ENCODE data around the gene LUC7L.
"Not testable (repeated sequence)": the region's sequence is repeated elsewhere in the genome, so short reads cannot be mapped to it uniquely, and the experiment has no call there.

The LUC7L gene

DNA sequence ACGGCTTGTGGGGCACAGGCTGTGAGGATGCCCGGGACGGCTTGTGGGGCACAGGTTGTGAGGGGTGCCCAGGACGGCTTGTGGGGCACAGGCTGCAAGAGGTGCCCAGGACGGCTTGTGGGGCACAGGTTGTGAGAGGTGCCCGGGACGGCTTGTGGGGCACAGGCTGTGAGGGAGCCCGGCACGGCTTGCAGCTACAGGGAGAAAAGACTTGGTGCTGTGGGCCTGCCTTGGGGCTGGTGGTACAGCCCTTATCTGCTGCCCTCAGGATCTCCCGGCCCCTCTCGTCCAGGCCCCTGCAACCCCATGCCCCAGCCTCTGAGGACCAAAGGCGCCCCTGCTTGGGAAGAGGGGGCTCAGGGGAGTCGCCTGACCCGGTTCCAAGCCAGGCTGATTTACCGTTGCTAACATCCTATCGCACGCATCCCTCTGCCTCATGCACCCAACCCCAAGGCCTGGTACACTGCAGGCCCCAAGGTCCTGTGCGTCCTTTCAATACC, 68.5 kb downstream of the LUC7L start:
- no peaks in the 10 kb centered on the region for H3K4me1 Mint-ChIP-seq
- H3K36me3 Mint-ChIP-seq (ENCODE audit: low read depth) = no peaks in the 10 kb centered on the region
- H3K27ac Mint-ChIP-seq = no peak overlapping the region
- TF ChIP-seq, protein P1, sequence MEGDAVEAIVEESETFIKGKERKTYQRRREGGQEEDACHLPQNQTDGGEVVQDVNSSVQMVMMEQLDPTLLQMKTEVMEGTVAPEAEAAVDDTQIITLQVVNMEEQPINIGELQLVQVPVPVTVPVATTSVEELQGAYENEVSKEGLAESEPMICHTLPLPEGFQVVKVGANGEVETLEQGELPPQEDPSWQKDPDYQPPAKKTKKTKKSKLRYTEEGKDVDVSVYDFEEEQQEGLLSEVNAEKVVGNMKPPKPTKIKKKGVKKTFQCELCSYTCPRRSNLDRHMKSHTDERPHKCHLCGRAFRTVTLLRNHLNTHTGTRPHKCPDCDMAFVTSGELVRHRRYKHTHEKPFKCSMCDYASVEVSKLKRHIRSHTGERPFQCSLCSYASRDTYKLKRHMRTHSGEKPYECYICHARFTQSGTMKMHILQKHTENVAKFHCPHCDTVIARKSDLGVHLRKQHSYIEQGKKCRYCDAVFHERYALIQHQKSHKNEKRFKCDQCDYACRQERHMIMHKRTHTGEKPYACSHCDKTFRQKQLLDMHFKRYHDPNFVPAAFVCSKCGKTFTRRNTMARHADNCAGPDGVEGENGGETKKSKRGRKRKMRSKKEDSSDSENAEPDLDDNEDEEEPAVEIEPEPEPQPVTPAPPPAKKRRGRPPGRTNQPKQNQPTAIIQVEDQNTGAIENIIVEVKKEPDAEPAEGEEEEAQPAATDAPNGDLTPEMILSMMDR (IDR thresholded peaks at IDR 0.05) = no peak
- peaks cover 3% of the 10 kb centered on the region for H3K9me3 Mint-ChIP-seq
- peaks cover 90% of the 10 kb centered on the region for H3K27me3 Mint-ChIP-seq (ENCODE audit: low read depth, poor library complexity)
- no peak for DNase-seq
- H3K4me3 Mint-ChIP-seq = no peak overlapping the region

DNA sequence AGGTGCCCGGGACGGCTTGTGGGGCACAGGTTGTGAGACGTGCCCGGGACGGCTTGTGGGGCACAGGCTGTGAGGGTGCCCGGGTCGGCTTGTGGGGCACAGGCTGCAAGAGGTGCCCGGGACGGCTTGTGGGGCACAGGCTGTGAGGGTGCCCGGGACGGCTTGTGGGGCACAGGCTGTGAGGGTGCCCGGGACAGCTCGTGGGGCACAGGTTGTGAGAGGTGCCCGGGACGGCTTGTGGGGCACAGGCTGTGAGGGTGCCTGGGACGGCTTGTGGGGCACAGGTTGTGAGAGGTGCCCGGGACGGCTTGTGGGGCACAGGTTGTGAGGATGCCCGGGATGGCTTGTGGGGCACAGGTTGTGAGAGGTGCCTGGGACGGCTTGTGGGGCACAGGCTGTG, 69.0 kb downstream of the LUC7L start:
- H3K36me3 Mint-ChIP-seq (ENCODE audit: low read depth); H3K27ac Mint-ChIP-seq; H3K4me1 Mint-ChIP-seq; DNase-seq; H3K9me3 Mint-ChIP-seq; H3K4me3 Mint-ChIP-seq: not testable (repeated sequence)
- peaks cover 90% of the 10 kb centered on the region for H3K27me3 Mint-ChIP-seq (ENCODE audit: low read depth, poor library complexity)

DNA sequence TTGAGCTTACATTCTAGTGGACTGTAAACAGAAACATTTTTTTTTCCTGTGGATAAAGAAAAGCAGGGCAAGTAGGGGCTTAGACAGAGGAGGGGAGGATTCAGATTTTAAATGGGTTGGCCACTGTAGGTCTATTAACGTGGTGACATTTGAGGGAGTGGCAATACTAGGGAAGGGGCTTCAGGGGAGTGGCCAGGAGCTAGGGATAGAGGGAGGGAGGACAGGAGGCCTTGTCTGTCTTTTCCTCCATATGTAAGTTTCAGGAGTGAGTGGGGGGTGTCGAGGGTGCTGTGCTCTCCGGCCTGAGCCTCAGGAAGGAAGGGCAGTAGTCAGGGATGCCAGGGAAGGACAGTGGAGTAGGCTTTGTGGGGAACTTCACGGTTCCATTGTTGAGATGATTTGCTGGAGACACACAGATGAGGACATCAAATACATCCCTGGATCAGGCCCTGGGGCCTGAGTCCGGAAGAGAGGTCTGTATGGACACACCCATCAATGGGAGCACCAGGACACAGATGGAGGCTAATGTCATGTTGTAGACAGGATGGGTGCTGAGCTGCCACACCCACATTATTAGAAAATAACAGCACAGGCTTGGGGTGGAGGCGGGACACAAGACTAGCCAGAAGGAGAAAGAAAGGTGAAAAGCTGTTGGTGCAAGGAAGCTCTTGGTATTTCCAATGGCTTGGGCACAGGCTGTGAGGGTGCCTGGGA, 70.0 kb downstream of the LUC7L start:
- peaks cover 8% of the 10 kb centered on the region for H3K4me1 Mint-ChIP-seq
- no peak overlapping the region for H3K4me3 Mint-ChIP-seq
- H3K27me3 Mint-ChIP-seq (ENCODE audit: low read depth, poor library complexity) = peaks cover 94% of the 10 kb centered on the region
- H3K9me3 Mint-ChIP-seq = peaks cover 12% of the 10 kb centered on the region
- H3K36me3 Mint-ChIP-seq (ENCODE audit: low read depth) = no peaks in the 10 kb centered on the region
- H3K27ac Mint-ChIP-seq = no peak overlapping the region
- TF ChIP-seq, protein P1 (IDR thresholded peaks at IDR 0.05) = no peak
- DNase-seq = no peak

DNA sequence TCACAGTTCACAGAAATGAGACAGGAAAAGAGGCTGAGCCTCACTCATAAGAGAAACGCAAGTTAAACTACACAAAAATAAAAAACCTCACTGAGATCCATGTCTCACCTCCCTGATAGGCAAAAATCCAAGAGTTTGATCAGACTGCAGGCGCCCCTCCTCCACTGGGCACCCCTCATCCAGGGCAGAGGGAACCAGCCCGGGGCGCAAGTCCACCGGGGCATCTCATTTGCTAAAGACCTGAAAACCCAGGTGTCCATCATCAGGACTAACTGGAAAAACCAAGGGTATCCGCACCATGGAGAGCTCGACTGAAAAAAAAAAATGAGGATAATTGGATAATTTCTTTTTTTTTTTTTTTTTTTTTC, 74.2 kb downstream of the LUC7L start:
- H3K4me1 Mint-ChIP-seq = peaks cover 10% of the 10 kb centered on the region
- no peaks in the 10 kb centered on the region for H3K36me3 Mint-ChIP-seq (ENCODE audit: low read depth)
- peak overlapping the region; percentile 79 for H3K4me3 Mint-ChIP-seq
- no peak for DNase-seq
- TF ChIP-seq, protein P1 (IDR thresholded peaks at IDR 0.05) = no peak
- peaks cover 12% of the 10 kb centered on the region for H3K9me3 Mint-ChIP-seq
- H3K27me3 Mint-ChIP-seq (ENCODE audit: low read depth, poor library complexity) = peaks cover 91% of the 10 kb centered on the region
- no peak overlapping the region for H3K27ac Mint-ChIP-seq

DNA sequence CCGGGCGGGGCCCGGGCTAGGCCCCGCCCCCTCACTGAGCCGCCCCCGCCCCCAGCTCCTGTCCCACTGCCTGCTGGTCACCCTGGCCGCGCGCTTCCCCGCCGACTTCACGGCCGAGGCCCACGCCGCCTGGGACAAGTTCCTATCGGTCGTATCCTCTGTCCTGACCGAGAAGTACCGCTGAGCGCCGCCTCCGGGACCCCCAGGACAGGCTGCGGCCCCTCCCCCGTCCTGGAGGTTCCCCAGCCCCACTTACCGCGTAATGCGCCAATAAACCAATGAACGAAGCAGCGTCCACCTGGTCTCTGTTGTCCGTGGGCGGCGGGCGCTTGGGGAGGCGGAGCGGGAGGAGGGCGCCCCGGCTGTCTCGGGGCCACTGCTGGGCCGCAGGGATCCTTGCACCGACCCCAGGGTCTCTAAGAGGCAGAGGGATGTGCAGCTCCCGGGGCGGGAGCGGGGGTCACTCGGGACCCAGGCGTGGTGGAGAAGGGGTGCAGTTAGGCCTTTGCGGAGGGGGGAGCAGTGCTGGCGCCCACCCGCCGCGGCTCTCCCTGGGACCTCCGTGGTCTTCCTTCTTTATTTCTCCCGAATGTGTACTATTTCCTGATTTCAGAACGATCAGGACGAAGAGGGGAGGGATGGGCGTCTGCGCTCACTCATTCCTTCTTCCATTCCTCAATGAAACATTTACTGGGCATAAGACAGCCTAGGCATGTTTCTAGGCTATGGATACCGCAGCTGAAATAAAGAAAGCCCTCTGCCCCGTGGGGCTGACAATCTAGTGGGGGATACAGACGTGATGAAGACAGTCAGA, 74.8 kb downstream of the LUC7L start:
- Mint-ChIP-seq H3K4me3 (peak overlapping the region; percentile 79), H3K4me1 (peaks cover 10% of the 10 kb centered on the region), H3K9me3 (peaks cover 12% of the 10 kb centered on the region), H3K27ac (no peak overlapping the region), H3K27me3 (ENCODE audit: low read depth, poor library complexity) (peaks cover 91% of the 10 kb centered on the region), H3K36me3 (ENCODE audit: low read depth) (no peaks in the 10 kb centered on the region)
- DNase-seq = peak; percentile 45
- TF ChIP-seq, protein P1 (IDR thresholded peaks at IDR 0.05) = no peak

DNA sequence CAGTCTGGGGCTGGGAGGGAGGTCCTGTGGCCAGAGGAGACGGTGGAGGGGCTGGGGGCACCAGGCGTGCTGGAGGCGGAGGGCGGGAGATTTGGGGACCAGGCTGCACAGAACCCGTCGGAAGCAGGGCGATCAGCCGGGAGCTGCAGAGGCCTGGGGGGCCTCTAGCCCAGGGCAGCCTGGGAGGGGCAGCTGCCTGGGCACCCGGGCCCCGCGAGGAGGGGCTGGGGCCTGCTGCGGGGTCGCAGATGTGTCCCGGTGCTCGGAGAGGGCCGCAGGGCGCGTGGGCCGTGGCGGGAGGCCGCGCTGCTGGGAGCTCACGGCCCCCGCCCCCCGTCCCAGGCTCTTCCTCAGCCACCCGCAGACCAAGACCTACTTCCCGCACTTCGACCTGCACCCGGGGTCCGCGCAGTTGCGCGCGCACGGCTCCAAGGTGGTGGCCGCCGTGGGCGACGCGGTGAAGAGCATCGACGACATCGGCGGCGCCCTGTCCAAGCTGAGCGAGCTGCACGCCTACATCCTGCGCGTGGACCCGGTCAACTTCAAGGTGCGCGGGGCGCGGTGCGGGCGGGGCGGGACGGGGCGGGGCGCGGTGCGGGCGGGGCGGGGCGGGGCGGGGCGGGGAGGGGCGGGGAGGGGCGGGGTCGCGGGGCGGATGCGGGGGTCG, 75.6 kb downstream of the LUC7L start:
- peaks cover 12% of the 10 kb centered on the region for H3K9me3 Mint-ChIP-seq
- H3K36me3 Mint-ChIP-seq (ENCODE audit: low read depth); H3K27ac Mint-ChIP-seq; DNase-seq; H3K4me3 Mint-ChIP-seq: not testable (repeated sequence)
- H3K4me1 Mint-ChIP-seq = peaks cover 14% of the 10 kb centered on the region
- H3K27me3 Mint-ChIP-seq (ENCODE audit: low read depth, poor library complexity) = peaks cover 91% of the 10 kb centered on the region

DNA sequence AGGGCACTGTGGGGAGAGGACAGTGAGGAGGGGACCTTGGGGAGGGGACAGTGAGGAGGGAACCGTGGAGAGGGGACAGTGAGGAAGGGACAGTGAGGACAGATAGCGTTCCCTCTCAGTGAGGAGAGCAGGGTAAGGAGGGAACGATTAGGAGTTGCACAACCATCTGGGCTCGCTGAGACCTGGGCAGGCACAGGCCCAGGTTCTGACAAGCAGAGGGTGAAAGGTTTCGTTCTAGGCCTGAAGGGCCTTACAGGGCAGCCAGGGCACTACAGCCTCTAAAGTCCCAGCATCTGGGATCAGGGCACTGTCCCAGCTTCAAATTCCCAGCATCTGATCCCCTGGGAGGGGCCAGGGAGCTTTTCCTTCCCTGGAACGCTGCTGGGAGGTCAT, 76.1 kb downstream of the LUC7L start:
- H3K36me3 Mint-ChIP-seq (ENCODE audit: low read depth); H3K27ac Mint-ChIP-seq; DNase-seq: not testable (repeated sequence)
- H3K4me1 Mint-ChIP-seq = peaks cover 15% of the 10 kb centered on the region
- H3K9me3 Mint-ChIP-seq = peaks cover 12% of the 10 kb centered on the region
- H3K4me3 Mint-ChIP-seq = peak overlapping the region; percentile 40
- H3K27me3 Mint-ChIP-seq (ENCODE audit: low read depth, poor library complexity) = peaks cover 92% of the 10 kb centered on the region

All from nephron progenitor cell (in vitro differentiated cells).